ENCODE results near the gene LNX2.

GRCh38 chr13:27496006-27496405 is 124.3 kb downstream of the LNX2 start:
- TF ChIP-seq CTCF (IDR thresholded peaks at IDR 0.05) (no peak), POLR2A (IDR thresholded peaks at IDR 0.05) (no peak)
